ENCODE measurements around the gene PANK1. TPM values are rescaled to one million over a fixed set of nuclear protein-coding genes. Genes with fewer than 3 reads are reported as not detected.

PANK1 gene
- 8.2 TPM for total RNA-seq
- long read RNA-seq, full-length matches to known transcripts, result 4 of 11 reads
- long read RNA-seq, partial matches to known transcripts, result 3 of 11 reads
- long read RNA-seq, other reads (novel, unspliced or antisense), result 4 of 11 reads

DNA sequence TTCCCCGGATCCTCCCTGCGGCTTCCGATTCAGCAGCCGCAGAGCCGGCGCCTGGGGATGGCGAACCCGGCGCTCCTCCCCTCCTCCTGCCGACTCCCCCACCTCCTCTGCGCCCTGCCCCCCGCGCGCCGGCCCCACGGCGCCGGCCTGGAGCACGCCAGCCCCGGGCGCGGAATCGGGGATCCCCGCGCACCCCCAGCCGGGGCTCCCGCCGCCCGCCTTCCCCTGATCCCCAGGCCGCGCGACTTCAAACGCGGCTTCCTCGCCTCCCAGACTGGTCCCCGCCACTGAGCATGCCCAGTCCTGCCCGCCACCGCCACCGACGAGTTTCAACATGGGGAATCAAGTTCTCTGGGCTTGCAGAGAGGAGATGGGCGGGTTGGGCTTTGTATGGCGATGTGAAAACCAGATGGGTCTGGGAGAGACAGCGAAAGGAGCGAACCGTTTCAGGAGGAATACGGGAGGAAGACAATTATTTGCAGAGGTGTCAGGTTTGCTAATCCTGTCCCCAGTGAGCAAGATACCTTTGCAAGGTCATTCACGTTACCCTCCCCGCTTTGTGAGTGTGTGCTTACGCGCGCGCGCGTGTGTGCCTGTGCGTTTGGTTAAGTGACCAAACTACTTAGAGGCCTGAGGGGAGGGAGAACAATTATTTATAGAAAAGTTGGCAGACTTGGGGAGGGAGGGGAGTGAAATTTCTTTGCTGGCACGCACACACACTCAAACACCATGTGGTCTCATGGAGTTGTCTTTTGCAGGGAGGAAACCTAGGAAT lies at the start of gene PANK1:
PANK1 (minus strand) TSS at position 276 of the 775 bp plus-strand sequence. CDS start 351 bp downstream, outside the sequence.
- no peaks in the 10 kb centered on the region for H3K27me3 ChIP-seq (ENCODE audit: low read depth)
- no peaks in the 10 kb centered on the region for H3K9me3 ChIP-seq
- peak; percentile 83 for DNase-seq
- intact Hi-C loops (cut with DNase I), result no loop called here
- H3K27ac ChIP-seq, result peak within 1 kb of the TSS; percentile 76
- peak within 1 kb of the TSS; percentile 86 for H3K4me3 ChIP-seq
- H3K36me3 ChIP-seq, result no peaks in the 10 kb centered on the region
- H3K4me1 ChIP-seq, result peaks cover 24% of the 10 kb centered on the region
- TF ChIP-seq, protein P1, sequence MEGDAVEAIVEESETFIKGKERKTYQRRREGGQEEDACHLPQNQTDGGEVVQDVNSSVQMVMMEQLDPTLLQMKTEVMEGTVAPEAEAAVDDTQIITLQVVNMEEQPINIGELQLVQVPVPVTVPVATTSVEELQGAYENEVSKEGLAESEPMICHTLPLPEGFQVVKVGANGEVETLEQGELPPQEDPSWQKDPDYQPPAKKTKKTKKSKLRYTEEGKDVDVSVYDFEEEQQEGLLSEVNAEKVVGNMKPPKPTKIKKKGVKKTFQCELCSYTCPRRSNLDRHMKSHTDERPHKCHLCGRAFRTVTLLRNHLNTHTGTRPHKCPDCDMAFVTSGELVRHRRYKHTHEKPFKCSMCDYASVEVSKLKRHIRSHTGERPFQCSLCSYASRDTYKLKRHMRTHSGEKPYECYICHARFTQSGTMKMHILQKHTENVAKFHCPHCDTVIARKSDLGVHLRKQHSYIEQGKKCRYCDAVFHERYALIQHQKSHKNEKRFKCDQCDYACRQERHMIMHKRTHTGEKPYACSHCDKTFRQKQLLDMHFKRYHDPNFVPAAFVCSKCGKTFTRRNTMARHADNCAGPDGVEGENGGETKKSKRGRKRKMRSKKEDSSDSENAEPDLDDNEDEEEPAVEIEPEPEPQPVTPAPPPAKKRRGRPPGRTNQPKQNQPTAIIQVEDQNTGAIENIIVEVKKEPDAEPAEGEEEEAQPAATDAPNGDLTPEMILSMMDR (IDR thresholded peaks at IDR 0.05), result no peak
- ATAC-seq, result peak; percentile 79 to 83

- ATAC-seq, result no peak
- Histone ChIP-seq H3K9me3 (no peaks in the 10 kb centered on the region), H3K27me3 (ENCODE audit: low read depth) (no peaks in the 10 kb centered on the region), H3K27ac (no peak overlapping the region), H3K4me1 (no peaks in the 10 kb centered on the region), H3K36me3 (no peaks in the 10 kb centered on the region), H3K4me3 (no peak overlapping the region)
- TF ChIP-seq, protein P1 (IDR thresholded peaks at IDR 0.05), result no peak
- no peak for DNase-seq
- intact Hi-C loops (cut with DNase I), result no loop called here
Measured at GRCh38 chr10:89693176-89693575, 48.1 kb upstream of the PANK1 start.

DNA sequence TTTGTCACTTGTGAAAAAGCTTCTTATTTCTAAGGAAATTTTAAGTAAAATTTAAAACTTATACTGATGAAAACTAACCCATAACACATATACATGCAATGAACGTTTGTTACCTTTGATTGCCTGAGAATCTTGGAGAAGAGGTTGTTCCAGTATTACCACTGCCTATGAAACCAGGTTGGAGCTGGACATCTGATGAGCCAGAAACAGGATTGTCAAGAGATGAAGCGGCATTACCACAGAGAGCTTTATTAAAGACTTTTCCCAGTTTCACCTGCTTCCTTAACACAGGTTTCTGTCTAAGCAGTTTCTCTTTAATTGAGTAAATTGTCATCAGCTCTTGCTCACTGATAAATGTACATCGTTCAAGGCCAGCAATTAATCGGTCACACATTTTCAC lies 47.4 kb upstream of the PANK1 start:
- no peaks in the 10 kb centered on the region for H3K36me3 ChIP-seq
- no peaks in the 10 kb centered on the region for H3K9me3 ChIP-seq
- H3K27ac ChIP-seq, result no peak overlapping the region
- ATAC-seq (no peak), DNase-seq (no peak)
- no peaks in the 10 kb centered on the region for H3K4me1 ChIP-seq
- intact Hi-C loops (cut with DNase I), result no loop called here
- no peaks in the 10 kb centered on the region for H3K27me3 ChIP-seq (ENCODE audit: low read depth)
- no peak overlapping the region for H3K4me3 ChIP-seq
- TF ChIP-seq, protein P1 (IDR thresholded peaks at IDR 0.05), result no peak

DNA sequence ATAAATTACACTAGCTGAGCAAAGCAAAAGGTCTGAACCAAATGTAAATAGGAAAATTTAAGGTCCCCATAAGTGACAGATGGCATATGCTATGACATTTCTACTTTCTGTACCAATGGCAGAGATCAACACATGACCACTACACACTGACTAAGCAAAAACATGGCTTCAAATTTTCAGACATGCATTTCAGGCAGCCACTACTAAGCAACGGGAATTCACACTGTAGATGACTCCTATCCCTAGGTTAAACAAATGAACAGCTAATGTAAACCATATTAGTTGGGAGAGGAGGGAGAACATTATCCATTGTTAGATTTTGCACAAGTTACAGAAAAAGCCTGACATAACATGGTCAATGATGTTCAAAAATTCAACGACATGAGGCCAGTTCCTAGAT lies 45.0 kb upstream of the PANK1 start:
- H3K27me3 ChIP-seq (ENCODE audit: low read depth), result no peaks in the 10 kb centered on the region
- H3K36me3 ChIP-seq, result no peaks in the 10 kb centered on the region
- TF ChIP-seq, protein P1 (IDR thresholded peaks at IDR 0.05), result no peak
- no peaks in the 10 kb centered on the region for H3K4me1 ChIP-seq
- DNase-seq, result no peak
- no peak overlapping the region for H3K4me3 ChIP-seq
- no peak for ATAC-seq
- intact Hi-C loops (cut with DNase I), result no loop called here
- no peaks in the 10 kb centered on the region for H3K9me3 ChIP-seq
- no peak overlapping the region for H3K27ac ChIP-seq

DNA sequence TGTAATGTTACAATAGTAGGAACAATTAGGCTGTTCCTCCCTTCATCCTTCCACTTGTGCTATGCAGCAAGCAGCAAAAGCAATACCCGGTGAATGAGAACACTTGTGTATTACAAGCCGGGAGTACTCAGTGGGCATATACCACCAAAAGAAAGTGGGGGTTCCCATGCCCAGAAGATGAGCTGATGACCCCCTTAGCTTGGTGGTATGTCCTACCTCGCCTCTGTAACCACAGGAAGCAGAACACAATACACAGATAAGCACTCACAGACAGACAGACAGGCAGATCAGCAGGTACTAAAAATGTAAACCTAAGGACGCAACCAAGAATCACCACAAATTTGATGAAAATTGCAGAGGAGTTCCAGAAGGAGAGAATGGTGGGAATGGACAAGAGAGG lies 40.9 kb upstream of the PANK1 start:
- intact Hi-C loops (cut with DNase I), result no loop called here
- Histone ChIP-seq H3K4me1 (no peaks in the 10 kb centered on the region), H3K27me3 (ENCODE audit: low read depth) (no peaks in the 10 kb centered on the region), H3K9me3 (no peaks in the 10 kb centered on the region), H3K36me3 (no peaks in the 10 kb centered on the region), H3K4me3 (no peak overlapping the region), H3K27ac (no peak overlapping the region)
- TF ChIP-seq, protein P1 (IDR thresholded peaks at IDR 0.05), result no peak
- no peak for DNase-seq
- ATAC-seq, result no peak

Data from lower lobe of right lung (tissue), 2 donors.